CD14-positive monocyte (primary cell): ENCODE measurements around the gene FAM90A1. TPM values are rescaled to one million over a fixed set of nuclear protein-coding genes. Genes with fewer than 3 reads are reported as not detected.
"Not testable (repeated sequence)": the region's sequence is repeated elsewhere in the genome, so short reads cannot be mapped to it uniquely, and the experiment has no call there.

ENCODE experiments used
- DNase-seq, 3 donors: peaks; one replicate each; pipeline ENCODE4 v3.0.0-alpha.2; 2011 to 2022
- H2AFZ ChIP-seq: 2 replicates; pipeline ENCODE4 v1.6.0; 2012; ENCODE audit warnings: mild to moderate bottlenecking, low read depth, low read length, inconsistent platforms; ENCODE audit not compliant: insufficient read depth, poor library complexity, severe bottlenecking
- H3K27ac ChIP-seq, 2 donors: 1 replicate in 1 of 2; 2 replicates in 1 of 2; pipeline ENCODE4 v1.5.1; 2012 to 2013; ENCODE audit warnings: low read length in 2 of 2, control low read depth in 1 of 2, inconsistent platforms in 1 of 2, low read depth in 1 of 2, mild to moderate bottlenecking in 1 of 2
- H3K27me3 ChIP-seq, 2 donors: one replicate each; pipeline versions ENCODE4 v1.6.0 to v1.6.1; 2011 to 2013; ENCODE audit warnings: low read length in 2 of 2; ENCODE audit not compliant: control insufficient read depth in 2 of 2, insufficient read depth in 2 of 2
- H3K36me3 ChIP-seq, 2 donors: replicated peaks in 1 of 2; 1 replicate in 1 of 2; 2 replicates in 1 of 2; pipeline versions ENCODE4 v1.5.1 to v1.6.1; 2012 to 2013; ENCODE audit warnings: low read length in 2 of 2, control low read depth in 1 of 2, inconsistent platforms in 1 of 2, mild to moderate bottlenecking in 1 of 2; ENCODE audit not compliant: insufficient read depth in 2 of 2, control insufficient read depth in 1 of 2
- H3K4me1 ChIP-seq, 2 donors: 1 replicate in 1 of 2; 2 replicates in 1 of 2; pipeline versions ENCODE4 v1.5.1 to v1.6.1; 2012 to 2013; ENCODE audit warnings: low read length in 2 of 2, control low read depth in 1 of 2, inconsistent platforms in 1 of 2, mild to moderate bottlenecking in 1 of 2, moderate library complexity in 1 of 2; ENCODE audit not compliant: insufficient read depth in 2 of 2, control insufficient read depth in 1 of 2
- H3K4me2 ChIP-seq: replicated peaks from 2 replicates; pipeline ENCODE3; 2012; ENCODE audit warnings: low read length, moderate library complexity, mild to moderate bottlenecking; ENCODE audit not compliant: poor library complexity, severe bottlenecking; ENCODE audit errors: extremely low read depth
- H3K4me3 ChIP-seq, 3 experiments: fragments of 200-600 bp in 1 of 3; sonication (generic) in 1 of 3; replicated peaks in 1 of 3; 1 replicate in 2 of 3; 2 replicates in 1 of 3; pipeline ENCODE4 v1.5.1; 2011 to 2013; ENCODE audit warnings: low read length in 3 of 3, mild to moderate bottlenecking in 3 of 3, control low read depth in 2 of 3, low read depth in 2 of 3, inconsistent platforms in 1 of 3, moderate library complexity in 1 of 3
- H3K79me2 ChIP-seq: 2 replicates; pipeline ENCODE4 v1.6.0; 2012; ENCODE audit warnings: mild to moderate bottlenecking, control low read depth, inconsistent platforms, low read length, moderate library complexity; ENCODE audit not compliant: insufficient read depth
- H3K9ac ChIP-seq: 2 replicates; pipeline ENCODE4 v1.6.0; 2017; ENCODE audit warnings: low read length, mild to moderate bottlenecking; ENCODE audit not compliant: insufficient read depth, poor library complexity, severe bottlenecking
- H3K9me3 ChIP-seq, 2 donors: replicated peaks in 1 of 2; 1 replicate in 1 of 2; 2 replicates in 1 of 2; pipeline versions ENCODE4 v1.5.1 to v1.6.1; 2012 to 2013; ENCODE audit warnings: low read length in 2 of 2, control low read depth in 1 of 2; ENCODE audit not compliant: control insufficient read depth in 1 of 2, insufficient read depth in 1 of 2
- H4K20me1 ChIP-seq: 2 replicates; pipeline ENCODE4 v1.6.0; 2012; ENCODE audit warnings: mild to moderate bottlenecking, low read length, control low read depth, moderate library complexity; ENCODE audit not compliant: insufficient read depth
- H3K27ac Mint-ChIP-seq, 7 donors: one replicate each; pipeline ENCODE4 v1.8.0; 2020; ENCODE audit warnings: mild to moderate bottlenecking in 7 of 7, mixed read lengths in 7 of 7, moderate library complexity in 6 of 7, inconsistent platforms in 2 of 7
- H3K27me3 Mint-ChIP-seq, 3 donors: one replicate each; pipeline ENCODE4 v1.8.0; 2021 to 2022; ENCODE audit warnings: low read depth in 3 of 3, mild to moderate bottlenecking in 3 of 3, mixed read lengths in 3 of 3, moderate library complexity in 3 of 3, inconsistent platforms in 1 of 3
- H3K36me3 Mint-ChIP-seq, 2 donors: one replicate each; pipeline ENCODE4 v1.8.0; 2020; ENCODE audit warnings: mixed read lengths in 2 of 2, inconsistent platforms in 1 of 2, mild to moderate bottlenecking in 1 of 2
- H3K4me1 Mint-ChIP-seq: one replicate; pipeline ENCODE4 v1.8.0; 2020; ENCODE audit warnings: mild to moderate bottlenecking, mixed read lengths
- H3K4me3 Mint-ChIP-seq, 2 donors: one replicate each; pipeline ENCODE4 v1.8.0; 2020; ENCODE audit warnings: mild to moderate bottlenecking in 2 of 2, mixed read lengths in 2 of 2, moderate library complexity in 1 of 2
- H3K9me3 Mint-ChIP-seq, 7 donors: one replicate each; pipeline ENCODE4 v1.8.0; 2020 to 2022; ENCODE audit warnings: mixed read lengths in 7 of 7, mild to moderate bottlenecking in 6 of 7, moderate library complexity in 6 of 7, inconsistent platforms in 2 of 7
- WGBS: methylation state at CpG from one replicate; pipeline ENCODE4 v1.1.5; 2013; ENCODE audit warnings: missing lambda C conversion rate; ENCODE audit not compliant: insufficient coverage; 5-methylcytosine and 5-hydroxymethylcytosine counted together
- intact Hi-C, 2 donors: fragments of 100-400 bp; cut with micrococcal nuclease; formaldehyde crosslinking; loops; one replicate each; pipeline versions ENCODE4 v1.15.0 to v1.15.1; 2023
- polyA plus RNA-seq, 3 donors: library from polyadenylated mRNA; depleted of rRNA in 1 of 3; unstranded in 2 of 3; stranded (reverse) in 1 of 3; fragments of 300-500 nt in 2 of 3; fragments of >200 nt in 1 of 3; fragmentation: Illumina TruSeq in 2 of 3; gene quantifications; 1 replicate in 2 of 3; 2 replicates in 1 of 3; pipeline ENCODE4 v1.2.3, GENCODE V29; 2012 to 2021

Gene FAM90A1
- polyA plus RNA-seq, 3 donors: 0.25 TPM; not detected in 2

GRCh38 chr12:8261111-8261554 lies 33.7 kb upstream of the FAM90A1 start:
- DNase-seq, H3K36me3 Mint-ChIP-seq, H3K79me2 ChIP-seq, intact Hi-C loops, H3K27me3 ChIP-seq, H3K4me2 ChIP-seq, H3K36me3 ChIP-seq, H3K9me3 ChIP-seq, H3K27ac ChIP-seq, H4K20me1 ChIP-seq, H2AFZ ChIP-seq, H3K4me3 ChIP-seq, H3K4me1 ChIP-seq, H3K9me3 Mint-ChIP-seq, H3K9ac ChIP-seq: not testable (repeated sequence)
- peaks cover 8 to 15% (median 8%) of the 10 kb centered on the region in 3 donors for H3K27me3 Mint-ChIP-seq
- 75% methylated on average over 2 of the region's 14 CpGs for WGBS
- peaks cover 19% of the 10 kb centered on the region for H3K4me1 Mint-ChIP-seq
- peak overlapping the region in 1 of 7 donors; percentile 46 for H3K27ac Mint-ChIP-seq
- H3K4me3 Mint-ChIP-seq: peak overlapping the region in 1 of 2 donors; percentile 61

GRCh38 chr12:8256356-8256755 lies 28.9 kb upstream of the FAM90A1 start:
- H3K36me3 Mint-ChIP-seq, H3K4me1 Mint-ChIP-seq, H3K9me3 ChIP-seq, H3K27me3 ChIP-seq, H3K36me3 ChIP-seq, H3K79me2 ChIP-seq, H3K9ac ChIP-seq, H3K27me3 Mint-ChIP-seq, DNase-seq, H3K9me3 Mint-ChIP-seq, H2AFZ ChIP-seq, H3K4me1 ChIP-seq, H4K20me1 ChIP-seq, H3K4me3 Mint-ChIP-seq, H3K4me3 ChIP-seq, H3K4me2 ChIP-seq, intact Hi-C loops, H3K27ac ChIP-seq: not testable (repeated sequence)
- H3K27ac Mint-ChIP-seq: peak overlapping the region in 1 of 7 donors; percentile 57
- WGBS: 84% methylated on average over 4 of the region's 5 CpGs

- H3K36me3 Mint-ChIP-seq, H3K4me3 ChIP-seq, intact Hi-C loops, H3K4me1 Mint-ChIP-seq, H4K20me1 ChIP-seq, H3K4me1 ChIP-seq, H3K4me3 Mint-ChIP-seq, DNase-seq, H3K27me3 Mint-ChIP-seq, H3K9ac ChIP-seq, H3K36me3 ChIP-seq, H2AFZ ChIP-seq, H3K9me3 ChIP-seq, H3K27ac ChIP-seq, H3K27me3 ChIP-seq, H3K9me3 Mint-ChIP-seq, H3K79me2 ChIP-seq, H3K27ac Mint-ChIP-seq, H3K4me2 ChIP-seq: not testable (repeated sequence)
- WGBS: 96% methylated on average over 8 of the region's 9 CpGs
These were observed 27.3 kb upstream of the FAM90A1 start for GRCh38 chr12:8254705-8255104.

GRCh38 chr12:8252056-8252818 lies 24.8 kb upstream of the FAM90A1 start:
- H3K4me3 Mint-ChIP-seq, H3K4me1 Mint-ChIP-seq, H3K9ac ChIP-seq, H3K4me1 ChIP-seq, H3K27me3 Mint-ChIP-seq, H3K9me3 ChIP-seq, H3K27ac ChIP-seq, H3K79me2 ChIP-seq, H3K36me3 Mint-ChIP-seq, H3K9me3 Mint-ChIP-seq, intact Hi-C loops, DNase-seq, H3K4me2 ChIP-seq, H3K27ac Mint-ChIP-seq, H3K4me3 ChIP-seq, H3K36me3 ChIP-seq, H3K27me3 ChIP-seq, H4K20me1 ChIP-seq, H2AFZ ChIP-seq: not testable (repeated sequence)
- 94% methylated on average over 19 of the region's 29 CpGs for WGBS
